GM12801 (cell line): ENCODE results near the gene CD7.

Experiments used
- CTCF ChIP-seq: IDR thresholded peaks from one replicate; pipeline ENCODE4 v1.5.1; 2011; ENCODE audit warnings: control low read depth; ENCODE audit not compliant: insufficient read length; ENCODE audit errors: extremely low read depth

CD7 gene

GRCh38 chr17:82328994-82329507 is 11.6 kb upstream of the CD7 start:
- TF ChIP-seq CTCF, result no peak

GRCh38 chr17:82328141-82328993 is 11.0 kb upstream of the CD7 start:
- TF ChIP-seq CTCF, result no peak

- no peak for TF ChIP-seq CTCF
These were observed 10.3 kb upstream of the CD7 start for GRCh38 chr17:82327757-82328140.

GRCh38 chr17:82327289-82327688 is 9.9 kb upstream of the CD7 start:
- TF ChIP-seq CTCF, result no peak

- no peak for TF ChIP-seq CTCF
These were observed 8.1 kb upstream of the CD7 start for GRCh38 chr17:82325286-82326180.

GRCh38 chr17:82324566-82325285 is 7.3 kb upstream of the CD7 start:
- no peak for TF ChIP-seq CTCF

- no peak for TF ChIP-seq CTCF
These were observed 6.3 kb upstream of the CD7 start for GRCh38 chr17:82323514-82324234.
